HEK293 (cell line): Measurements from ENCODE around the gene PLEKHB2.
A peak's percentile ranks its signal among the peaks of the same experiment; 100 is the strongest.

ENCODE experiments used
- BCL11A ChIP-seq: fragments of 450-650 bp; formaldehyde crosslinking; IDR thresholded peaks from 2 replicates; pipeline ENCODE4 v1.5.1; 2016; ENCODE audit warnings: low read depth, missing biosample characterization, missing genetic modification characterization
- HOXC10 ChIP-seq: sonication (generic); formaldehyde crosslinking; IDR thresholded peaks from 2 replicates; pipeline ENCODE4 v1.8.1; 2023; ENCODE audit warnings: mild to moderate bottlenecking, missing genetic modification reagents
- KLF9 ChIP-seq: fragments of 450-650 bp; formaldehyde crosslinking; IDR thresholded peaks from 2 replicates; pipeline ENCODE4 v1.5.1; 2016; ENCODE audit warnings: missing biosample characterization, missing genetic modification characterization, low read depth
- OSR2 ChIP-seq: fragments of 450-650 bp; formaldehyde crosslinking; IDR thresholded peaks from 2 replicates; pipeline ENCODE4 v1.5.1; 2016; ENCODE audit warnings: missing biosample characterization, missing genetic modification characterization
- PATZ1 ChIP-seq: fragments of 450-650 bp; formaldehyde crosslinking; IDR thresholded peaks from 2 replicates; pipeline ENCODE4 v1.5.1; 2016; ENCODE audit warnings: missing biosample characterization, missing genetic modification characterization
- PRDM1 ChIP-seq: fragments of 450-650 bp; formaldehyde crosslinking; IDR thresholded peaks from 2 replicates; pipeline ENCODE4; 2016; ENCODE audit warnings: missing biosample characterization, missing genetic modification characterization
- REPIN1 ChIP-seq: fragments of 450-650 bp; formaldehyde crosslinking; IDR thresholded peaks from 2 replicates; pipeline ENCODE4 v1.5.1; 2017; ENCODE audit warnings: missing biosample characterization, missing genetic modification characterization, low read depth
- SALL2 ChIP-seq: fragments of 450-650 bp; formaldehyde crosslinking; IDR thresholded peaks from 2 replicates; pipeline ENCODE4 v1.5.0; 2017; ENCODE audit warnings: missing biosample characterization, mild to moderate bottlenecking, missing genetic modification characterization, borderline replicate concordance
- SP2 ChIP-seq: fragments of 450-650 bp; formaldehyde crosslinking; IDR thresholded peaks from 2 replicates; pipeline ENCODE4 v1.5.1; 2016; ENCODE audit warnings: missing biosample characterization, missing genetic modification characterization
- TCF7L2 ChIP-seq: IDR thresholded peaks from 2 replicates; pipeline ENCODE4 v1.6.1; 2011; ENCODE audit warnings: low read depth, mild to moderate bottlenecking, inconsistent platforms, low read length, moderate library complexity, borderline replicate concordance
- WT1 ChIP-seq: fragments of 450-650 bp; formaldehyde crosslinking; IDR thresholded peaks from 2 replicates; pipeline ENCODE4 v1.5.1; 2016; ENCODE audit warnings: missing biosample characterization, missing genetic modification characterization
- YY1 ChIP-seq: fragments of 450-650 bp; formaldehyde crosslinking; IDR thresholded peaks from 2 replicates; pipeline ENCODE4 v1.5.1; 2018; ENCODE audit warnings: missing biosample characterization, missing genetic modification characterization
- ZEB2 ChIP-seq: fragments of 450-650 bp; formaldehyde crosslinking; IDR thresholded peaks from 2 replicates; pipeline ENCODE4 v1.5.1; 2016; ENCODE audit warnings: missing biosample characterization, missing genetic modification characterization
- ZFP37 ChIP-seq: fragments of 450-650 bp; formaldehyde crosslinking; IDR thresholded peaks from 2 replicates; pipeline ENCODE4 v1.5.1; 2016; ENCODE audit warnings: missing biosample characterization, missing genetic modification characterization
- ZNF114 ChIP-seq: fragments of 450-650 bp; formaldehyde crosslinking; IDR thresholded peaks from 2 replicates; pipeline ENCODE4 v1.5.0; 2017; ENCODE audit warnings: missing biosample characterization, missing genetic modification characterization
- ZNF121 ChIP-seq: fragments of 450-650 bp; formaldehyde crosslinking; IDR thresholded peaks from 2 replicates; pipeline ENCODE4 v1.5.1; 2016; ENCODE audit warnings: missing biosample characterization, missing genetic modification characterization
- ZNF157 ChIP-seq: fragments of 450-650 bp; formaldehyde crosslinking; IDR thresholded peaks from 2 replicates; pipeline ENCODE4 v1.5.1; 2016; ENCODE audit warnings: missing biosample characterization, missing genetic modification characterization
- ZNF214 ChIP-seq: fragments of 450-650 bp; formaldehyde crosslinking; IDR thresholded peaks from 2 replicates; pipeline ENCODE4 v1.5.1; 2017; ENCODE audit warnings: missing biosample characterization, mild to moderate bottlenecking, missing genetic modification characterization, borderline replicate concordance
- ZNF223 ChIP-seq: fragments of 450-650 bp; formaldehyde crosslinking; IDR thresholded peaks from 2 replicates; pipeline ENCODE4 v1.5.1; 2016; ENCODE audit warnings: missing biosample characterization, missing genetic modification characterization
- ZNF24 ChIP-seq: fragments of 450-650 bp; formaldehyde crosslinking; IDR thresholded peaks from 2 replicates; pipeline ENCODE4 v1.5.1; 2016; ENCODE audit warnings: missing biosample characterization, missing genetic modification characterization
- ZNF335 ChIP-seq: fragments of 450-650 bp; formaldehyde crosslinking; conservative IDR thresholded peaks from 2 replicates; pipeline ENCODE4 v1.5.1; 2016; ENCODE audit warnings: missing biosample characterization, missing genetic modification characterization
- ZNF341 ChIP-seq: fragments of 450-650 bp; formaldehyde crosslinking; IDR thresholded peaks from 2 replicates; pipeline ENCODE4; 2016; ENCODE audit warnings: low read depth, missing biosample characterization, missing genetic modification characterization
- ZNF391 ChIP-seq: fragments of 450-650 bp; formaldehyde crosslinking; IDR thresholded peaks from 2 replicates; pipeline ENCODE4 v1.5.1; 2016; ENCODE audit warnings: low read depth, missing biosample characterization, missing genetic modification characterization, borderline replicate concordance
- ZNF423 ChIP-seq: fragments of 450-650 bp; formaldehyde crosslinking; IDR thresholded peaks from 2 replicates; pipeline ENCODE4 v1.5.1; 2016; ENCODE audit warnings: missing biosample characterization, missing genetic modification characterization
- ZNF473 ChIP-seq: fragments of 450-650 bp; formaldehyde crosslinking; IDR thresholded peaks from 2 replicates; pipeline ENCODE4 v1.5.1; 2017; ENCODE audit warnings: missing biosample characterization, missing genetic modification characterization
- ZNF530 ChIP-seq: fragments of 450-650 bp; formaldehyde crosslinking; IDR thresholded peaks from 2 replicates; pipeline ENCODE4 v1.5.1; 2016; ENCODE audit warnings: low read depth, missing biosample characterization, missing genetic modification characterization
- ZNF555 ChIP-seq: fragments of 450-650 bp; formaldehyde crosslinking; conservative IDR thresholded peaks from 2 replicates; pipeline ENCODE4 v1.5.1; 2017; ENCODE audit warnings: missing biosample characterization, mild to moderate bottlenecking, missing genetic modification characterization, inconsistent platforms
- ZNF558 ChIP-seq: fragments of 450-650 bp; formaldehyde crosslinking; IDR thresholded peaks from 2 replicates; pipeline ENCODE4 v1.5.1; 2016; ENCODE audit warnings: missing biosample characterization, missing genetic modification characterization
- ZNF571 ChIP-seq: fragments of 450-650 bp; formaldehyde crosslinking; IDR thresholded peaks from 2 replicates; pipeline ENCODE4 v1.5.0; 2017; ENCODE audit warnings: missing biosample characterization, missing genetic modification characterization
- ZNF585B ChIP-seq: fragments of 450-650 bp; formaldehyde crosslinking; IDR thresholded peaks from 2 replicates; pipeline ENCODE4 v1.5.1; 2016; ENCODE audit warnings: missing biosample characterization, missing genetic modification characterization
- ZNF610 ChIP-seq: fragments of 450-650 bp; formaldehyde crosslinking; IDR thresholded peaks from 2 replicates; pipeline ENCODE4 v1.5.1; 2016; ENCODE audit warnings: missing biosample characterization, missing genetic modification characterization, borderline replicate concordance
- ZNF639 ChIP-seq: fragments of 450-650 bp; formaldehyde crosslinking; IDR thresholded peaks from 2 replicates; pipeline ENCODE4 v1.5.1; 2016; ENCODE audit warnings: missing biosample characterization, missing genetic modification characterization
- ZNF645 ChIP-seq: fragments of 450-650 bp; formaldehyde crosslinking; IDR thresholded peaks from 2 replicates; pipeline ENCODE4; 2016; ENCODE audit warnings: missing biosample characterization, missing genetic modification characterization
- ZNF660 ChIP-seq: fragments of 450-650 bp; IDR thresholded peaks from 2 replicates; pipeline ENCODE4 v1.5.1; 2018; ENCODE audit warnings: missing biosample characterization, mild to moderate bottlenecking, missing genetic modification characterization
- ZNF664 ChIP-seq: fragments of 450-650 bp; formaldehyde crosslinking; IDR thresholded peaks from 2 replicates; pipeline ENCODE4 v1.5.1; 2016; ENCODE audit warnings: missing biosample characterization, missing genetic modification characterization
- ZNF701 ChIP-seq: fragments of 450-650 bp; formaldehyde crosslinking; IDR thresholded peaks from 2 replicates; pipeline ENCODE4 v1.5.1; 2016; ENCODE audit warnings: missing biosample characterization, missing genetic modification characterization
- ZNF747 ChIP-seq: fragments of 450-650 bp; formaldehyde crosslinking; IDR thresholded peaks from 2 replicates; pipeline ENCODE4 v1.5.1; 2016; ENCODE audit warnings: missing biosample characterization, missing genetic modification characterization
- ZNF791 ChIP-seq: fragments of 450-650 bp; formaldehyde crosslinking; IDR thresholded peaks from 2 replicates; pipeline ENCODE4 v1.5.1; 2016; ENCODE audit warnings: missing biosample characterization, missing genetic modification characterization
- ZNF830 ChIP-seq: fragments of 450-650 bp; IDR thresholded peaks from 2 replicates; pipeline ENCODE4 v1.5.0; 2018; ENCODE audit warnings: missing biosample characterization, missing genetic modification characterization, low read depth, mild to moderate bottlenecking, moderate library complexity
- ZNF837 ChIP-seq: fragments of 450-650 bp; formaldehyde crosslinking; IDR thresholded peaks from 2 replicates; pipeline ENCODE4 v1.5.1; 2016; ENCODE audit warnings: missing biosample characterization, missing genetic modification characterization
- ZNF843 ChIP-seq: fragments of 450-650 bp; formaldehyde crosslinking; IDR thresholded peaks from 2 replicates; pipeline ENCODE4 v1.5.1; 2016; ENCODE audit warnings: missing biosample characterization, missing genetic modification characterization

The PLEKHB2 gene

GRCh38 chr2:131104487-131105155, 515 bp upstream of the PLEKHB2 start (continued):
- TF ChIP-seq ZNF645 (no peak), ZNF558 (no peak), ZNF341 (tag by site-specific recombination) (no peak), KLF9 (tag by site-specific recombination) (peak; percentile 60), ZNF664 (tag by site-specific recombination) (peak; percentile 24; the same call in 1 of the 2 replicates), ZNF214 (tag by site-specific recombination) (no peak), ZNF747 (tag by site-specific recombination) (no peak), ZNF660 (tag by site-specific recombination) (no peak), ZFP37 (no peak), ZNF639 (tag by site-specific recombination) (no peak), YY1 (tag by site-specific recombination) (no peak), ZNF555 (no peak), ZNF24 (no peak), ZNF114 (tag by site-specific recombination) (no peak), TCF7L2 (no peak), HOXC10 (CRISPR knock-in tag) (no peak), ZNF530 (tag by site-specific recombination) (no peak), ZNF837 (tag by site-specific recombination) (no peak), PATZ1 (tag by site-specific recombination) (peak; percentile 57; the same call in 1 of the 2 replicates), ZNF585B (tag by site-specific recombination) (no peak), ZNF843 (tag by site-specific recombination) (no peak), ZNF610 (no peak), BCL11A (tag by site-specific recombination) (no peak), SP2 (tag by site-specific recombination) (no peak), PRDM1 (tag by site-specific recombination) (peak; percentile 64), SALL2 (tag by site-specific recombination) (no peak), OSR2 (tag by site-specific recombination) (no peak), ZNF121 (tag by site-specific recombination) (no peak), ZNF423 (tag by site-specific recombination) (no peak), ZNF157 (tag by site-specific recombination) (no peak), ZNF223 (tag by site-specific recombination) (no peak), ZNF571 (tag by site-specific recombination) (no peak), ZNF335 (tag by site-specific recombination) (peak; percentile 86; the same call in 1 of the 2 replicates), ZNF473 (tag by site-specific recombination) (no peak), WT1 (no peak), REPIN1 (no peak), ZNF391 (no peak), ZNF830 (tag by site-specific recombination) (no peak), ZNF791 (tag by site-specific recombination) (no peak), ZNF701 (tag by site-specific recombination) (no peak), ZEB2 (tag by site-specific recombination) (no peak)
